ENCODE data around the gene ITGA1.
"Not testable (repeated sequence)": the region's sequence is repeated elsewhere in the genome, so short reads cannot be mapped to it uniquely, and the experiment has no call there.

Gene ITGA1

GRCh38 chr5:52814352-52815148, 26.8 kb downstream of the ITGA1 start:
- H3K4me3 ChIP-seq (ENCODE audit: low read depth, low read length), result no peak overlapping the region
- H3K27ac ChIP-seq, result peak overlapping the region; percentile 13
- peaks cover 59% of the 10 kb centered on the region for H3K79me2 ChIP-seq
- peaks cover 13% of the 10 kb centered on the region for H3K4me1 ChIP-seq
- H3K9ac ChIP-seq, result no peak overlapping the region
- no peak overlapping the region for H3K4me2 ChIP-seq (ENCODE audit: low read length)
- H2AFZ ChIP-seq, result no peak overlapping the region
- TF ChIP-seq CTCF (IDR thresholded peaks at IDR 0.05), result no peak
- no peaks in the 10 kb centered on the region for H3K27me3 ChIP-seq (ENCODE audit: control insufficient read depth, insufficient read depth, low read length)
- no peaks in the 10 kb centered on the region for H3K9me3 ChIP-seq (ENCODE audit: control insufficient read depth, low read length)
- no peaks in the 10 kb centered on the region for H3K36me3 ChIP-seq (ENCODE audit: control insufficient read depth, insufficient read depth, low read length)

GRCh38 chr5:52817818-52818217, 30.1 kb downstream of the ITGA1 start:
- no peaks in the 10 kb centered on the region for H3K36me3 ChIP-seq (ENCODE audit: control insufficient read depth, insufficient read depth, low read length)
- H3K9ac ChIP-seq, result no peak overlapping the region
- H3K27ac ChIP-seq, result no peak overlapping the region
- H3K4me3 ChIP-seq (ENCODE audit: low read depth, low read length), result no peak overlapping the region
- no peak for TF ChIP-seq CTCF (IDR thresholded peaks at IDR 0.05)
- H2AFZ ChIP-seq, result no peak overlapping the region
- no peak overlapping the region for H3K4me2 ChIP-seq (ENCODE audit: low read length)
- H3K79me2 ChIP-seq, result peaks cover 59% of the 10 kb centered on the region
- H3K9me3 ChIP-seq (ENCODE audit: control insufficient read depth, low read length), result no peaks in the 10 kb centered on the region
- peaks cover 17% of the 10 kb centered on the region for H3K4me1 ChIP-seq
- no peaks in the 10 kb centered on the region for H3K27me3 ChIP-seq (ENCODE audit: control insufficient read depth, insufficient read depth, low read length)

- Histone ChIP-seq H3K4me1 (peaks cover 17% of the 10 kb centered on the region), H3K36me3 (ENCODE audit: control insufficient read depth, insufficient read depth, low read length) (no peaks in the 10 kb centered on the region), H3K27me3 (ENCODE audit: control insufficient read depth, insufficient read depth, low read length) (no peaks in the 10 kb centered on the region), H3K4me2 (ENCODE audit: low read length) (no peak overlapping the region), H2AFZ (no peak overlapping the region), H3K9me3 (ENCODE audit: control insufficient read depth, low read length) (no peaks in the 10 kb centered on the region), H3K27ac (no peak overlapping the region), H3K9ac (no peak overlapping the region), H3K4me3 (ENCODE audit: low read depth, low read length) (no peak overlapping the region), H3K79me2 (peaks cover 60% of the 10 kb centered on the region)
- no peak for TF ChIP-seq CTCF (IDR thresholded peaks at IDR 0.05)
Observed at GRCh38 chr5:52818360-52818759, 30.6 kb downstream of the ITGA1 start.

GRCh38 chr5:52818807-52819206, 31.1 kb downstream of the ITGA1 start:
- not testable (repeated sequence) for H3K9ac ChIP-seq; H3K36me3 ChIP-seq (ENCODE audit: control insufficient read depth, insufficient read depth, low read length); H3K9me3 ChIP-seq (ENCODE audit: control insufficient read depth, low read length); H3K27me3 ChIP-seq (ENCODE audit: control insufficient read depth, insufficient read depth, low read length); H3K27ac ChIP-seq; H2AFZ ChIP-seq; H3K4me2 ChIP-seq (ENCODE audit: low read length); H3K4me3 ChIP-seq (ENCODE audit: low read depth, low read length)
- Histone ChIP-seq H3K79me2 (peaks cover 59% of the 10 kb centered on the region), H3K4me1 (peaks cover 17% of the 10 kb centered on the region)

GRCh38 chr5:52821901-52822300, 34.2 kb downstream of the ITGA1 start:
- H2AFZ ChIP-seq, result no peak overlapping the region
- peaks cover 20% of the 10 kb centered on the region for H3K4me1 ChIP-seq
- peaks cover 53% of the 10 kb centered on the region for H3K79me2 ChIP-seq
- H3K9ac ChIP-seq, result no peak overlapping the region
- no peaks in the 10 kb centered on the region for H3K36me3 ChIP-seq (ENCODE audit: control insufficient read depth, insufficient read depth, low read length)
- H3K4me3 ChIP-seq (ENCODE audit: low read depth, low read length), result no peak overlapping the region
- H3K27ac ChIP-seq, result peak overlapping the region; percentile 22
- no peaks in the 10 kb centered on the region for H3K27me3 ChIP-seq (ENCODE audit: control insufficient read depth, insufficient read depth, low read length)
- H3K4me2 ChIP-seq (ENCODE audit: low read length), result no peak overlapping the region
- H3K9me3 ChIP-seq (ENCODE audit: control insufficient read depth, low read length), result no peaks in the 10 kb centered on the region
- no peak for TF ChIP-seq CTCF (IDR thresholded peaks at IDR 0.05)
